ENCODE results near the gene CLDN19. TPM values are rescaled to one million over a fixed set of nuclear protein-coding genes. Genes with fewer than 3 reads are reported as not detected.

Gene CLDN19
- not detected in 2 replicates for total RNA-seq

DNA sequence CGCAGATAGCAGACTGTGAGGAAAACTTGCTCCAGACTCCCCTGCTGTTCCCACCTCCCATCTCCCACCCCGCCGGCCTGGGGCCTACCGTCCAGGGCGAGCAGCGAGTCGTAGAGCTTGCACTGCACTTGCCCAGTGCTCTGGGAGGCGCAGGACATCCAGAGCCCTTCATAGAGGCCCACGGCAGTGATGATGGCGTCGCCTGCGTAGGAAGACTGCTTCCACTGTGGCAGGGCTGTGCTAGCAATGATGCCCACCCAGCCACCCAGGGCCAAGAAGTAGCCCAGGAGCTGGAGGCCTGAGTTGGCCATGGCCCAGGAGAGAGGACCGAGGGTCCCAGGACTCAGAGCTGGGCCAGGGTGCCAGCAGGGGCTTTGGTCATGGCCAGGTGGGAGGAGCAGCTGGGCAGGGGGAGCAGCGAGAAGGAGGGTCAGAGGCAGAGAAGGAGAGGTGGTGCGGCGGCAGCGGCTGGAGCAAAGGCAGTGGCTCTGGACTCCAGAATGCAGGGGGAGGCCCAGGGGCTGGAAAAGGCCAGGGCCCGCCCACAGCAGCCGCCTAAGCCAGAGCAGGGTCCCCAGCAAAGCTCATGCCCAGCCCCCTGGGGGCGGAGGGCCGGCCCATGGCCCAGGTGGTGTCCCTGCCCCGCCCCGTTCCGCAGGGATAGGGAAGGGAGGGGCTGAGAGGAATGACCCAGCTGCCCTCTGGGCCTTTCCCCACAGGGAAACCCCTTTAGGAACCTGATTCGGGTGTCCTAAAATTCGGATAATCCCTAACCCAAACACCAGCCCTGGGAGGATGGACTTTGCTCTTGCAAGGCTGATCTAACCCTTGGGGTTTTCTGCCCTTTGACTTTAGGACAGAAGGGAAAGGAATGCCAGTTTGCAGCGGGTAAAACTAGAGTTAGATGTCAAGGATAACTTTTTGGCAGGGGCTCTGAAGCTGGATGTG is at the start of gene CLDN19:
CLDN19 (minus strand) TSS at position 484 of the 948 bp plus-strand sequence; CDS start at position 311, 173 bp downstream.

GRCh38 chr1:42784946-42785693 is 45.1 kb upstream of the CLDN19 start, which contains the start of gene TMEM269:
TMEM269 (plus strand) TSS chr1:42784991; CDS start chr1:42789894, 4,903 bp downstream.

DNA sequence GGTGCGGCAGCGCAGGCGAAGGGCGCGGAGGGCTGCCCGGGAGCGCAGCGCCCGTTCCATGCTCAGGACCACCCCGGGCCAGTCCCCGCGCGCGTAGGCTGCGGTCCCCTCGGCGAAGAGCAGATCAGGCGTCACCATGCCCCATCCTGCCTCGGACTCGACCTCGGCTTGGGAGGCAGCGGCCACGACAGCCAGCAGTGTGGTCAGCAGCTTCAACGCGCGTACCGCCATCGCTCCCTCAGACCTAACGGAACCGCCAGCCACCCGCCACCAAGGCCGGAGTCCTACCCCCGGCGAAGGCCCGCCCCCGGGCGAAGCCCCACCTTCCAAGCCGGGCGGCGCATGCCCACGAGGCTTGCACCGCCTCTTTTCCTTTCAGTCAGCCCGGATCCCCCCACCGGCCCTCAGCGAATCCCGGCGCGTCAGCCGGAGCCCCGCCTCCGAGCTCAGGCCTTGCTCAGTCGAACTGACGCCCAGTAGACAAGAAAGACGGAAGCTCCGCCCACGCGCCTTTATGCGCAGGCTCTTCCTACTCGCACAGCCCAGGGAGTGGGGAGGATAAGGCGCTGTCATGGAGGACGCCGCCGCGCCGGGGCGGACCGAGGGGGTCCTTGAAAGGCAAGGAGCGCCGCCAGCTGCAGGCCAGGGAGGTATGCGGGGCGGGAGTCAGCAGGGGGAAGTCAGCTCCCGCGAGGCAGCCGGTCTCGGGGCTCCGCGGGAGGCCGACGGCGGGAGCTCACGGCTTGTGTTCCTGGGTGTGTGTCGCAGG is 26.9 kb upstream of the CLDN19 start, which contains the start of the genes C1orf50 and P3H1:
C1orf50 (plus strand) TSS at position 509 of the 769 bp plus-strand sequence; CDS start at position 572, 63 bp downstream.
P3H1 (minus strand) TSS at position 288 of the 769 bp plus-strand sequence; CDS start at position 231, 57 bp downstream.

Other genes with a start within 250 kb of the CLDN19 start
- 51.2 and 61.2 TPM in 2 replicates for gene PPIH, start 81.8 kb downstream of the CLDN19 start, total RNA-seq
- gene YBX1, start 57.8 kb downstream of the CLDN19 start, total RNA-seq = 770 and 779 TPM in 2 replicates
- gene P3H1, start 26.8 kb upstream of the CLDN19 start, total RNA-seq = 62.2 and 76.6 TPM in 2 replicates
- 1.6 and 7.9 TPM in 2 replicates for gene C1orf50, start 27.0 kb upstream of the CLDN19 start, total RNA-seq
- not detected in 2 replicates for gene TMEM269, start 44.8 kb upstream of the CLDN19 start, total RNA-seq
- gene ERMAP, start 76.9 kb upstream of the CLDN19 start, total RNA-seq = 6.4 and 6.9 TPM in 2 replicates
- gene SVBP, start 77.2 kb upstream of the CLDN19 start, total RNA-seq = 17.8 and 24.2 TPM in 2 replicates
- 5.7 and 7.5 TPM in 2 replicates for gene ZNF691, start 106.4 kb upstream of the CLDN19 start, total RNA-seq
- gene SLC2A1, start 218.6 kb upstream of the CLDN19 start, total RNA-seq = 45.2 and 65.4 TPM in 2 replicates